GM23338 (cell line): Measurements from ENCODE around the gene IL11RA. TPM values are rescaled to one million over a fixed set of nuclear protein-coding genes. Genes with fewer than 3 reads are reported as not detected.

Experiments used
- ATAC-seq: fragments of 200-7000 bp; cut with Tn5 transposase; 3 replicates; pipeline ENCODE4 v1.9.1; 2020
- DNase-seq: peaks from one replicate; pipeline ENCODE4 v3.0.0-alpha.2; 2015; ENCODE audit warnings: low spot score
- H2AFZ ChIP-seq: fragments of 200-600 bp; sonication (generic); 2 replicates; pipeline ENCODE4 v1.8.0; 2016; ENCODE audit warnings: antibody characterized with exemption, mild to moderate bottlenecking, moderate library complexity
- H3F3A ChIP-seq: fragments of 200-600 bp; sonication (generic); replicated peaks from 2 replicates; pipeline ENCODE4 v1.8.0; 2017; ENCODE audit warnings: antibody characterized with exemption, mixed run types, low read depth
- H3K27ac ChIP-seq: fragments of 200-600 bp; sonication (generic); 2 replicates; pipeline ENCODE4 v1.6.1; 2016; ENCODE audit warnings: low read depth
- H3K27me3 ChIP-seq: fragments of 200-600 bp; sonication (generic); 2 replicates; pipeline ENCODE4 v1.8.0; 2016; ENCODE audit warnings: mild to moderate bottlenecking, mixed run types, moderate library complexity; ENCODE audit not compliant: insufficient read depth
- H3K36me3 ChIP-seq: fragments of 200-600 bp; sonication (generic); 2 replicates; pipeline ENCODE4 v1.8.0; 2016; ENCODE audit warnings: mild to moderate bottlenecking; ENCODE audit not compliant: insufficient read depth
- H3K4me1 ChIP-seq: fragments of 200-600 bp; sonication (generic); 2 replicates; pipeline ENCODE4 v1.8.0; 2016; ENCODE audit warnings: mild to moderate bottlenecking, moderate library complexity; ENCODE audit not compliant: insufficient read depth
- H3K4me2 ChIP-seq: fragments of 200-600 bp; sonication (generic); 2 replicates; pipeline ENCODE4 v1.7.1; 2017; ENCODE audit warnings: mixed run types
- H3K4me3 ChIP-seq: fragments of 200-600 bp; sonication (generic); 2 replicates; pipeline ENCODE4 v1.6.1; 2016; ENCODE audit warnings: mixed run types
- H3K79me2 ChIP-seq: fragments of 200-600 bp; sonication (generic); replicated peaks from 2 replicates; pipeline ENCODE4 v1.8.0; 2017; ENCODE audit warnings: mild to moderate bottlenecking; ENCODE audit not compliant: insufficient read depth
- H3K9me2 ChIP-seq: fragments of 200-600 bp; sonication (generic); 2 replicates; pipeline ENCODE4 v1.8.0; 2017; ENCODE audit not compliant: insufficient read depth
- H4K20me1 ChIP-seq: fragments of 200-600 bp; sonication (generic); replicated peaks from 2 replicates; pipeline ENCODE4 v1.8.0; 2017; ENCODE audit warnings: mild to moderate bottlenecking; ENCODE audit not compliant: insufficient read depth
- H3K27ac Mint-ChIP-seq: 2 replicates; pipeline ENCODE4 v1.8.0; 2020; ENCODE audit warnings: inconsistent platforms, mild to moderate bottlenecking, moderate library complexity, mixed read lengths
- H3K27me3 Mint-ChIP-seq: 3 replicates; pipeline ENCODE4 v1.8.0; 2022; ENCODE audit warnings: low read depth, mild to moderate bottlenecking, moderate library complexity, mixed read lengths, inconsistent platforms; ENCODE audit not compliant: insufficient read depth, poor library complexity
- H3K36me3 Mint-ChIP-seq: 3 replicates; pipeline ENCODE4 v1.8.0; 2021; ENCODE audit warnings: low read depth, mild to moderate bottlenecking, inconsistent platforms, moderate library complexity, mixed read lengths
- H3K4me1 Mint-ChIP-seq: 3 replicates; pipeline ENCODE4 v1.8.0; 2020; ENCODE audit warnings: mild to moderate bottlenecking, inconsistent platforms, mixed read lengths
- H3K4me3 Mint-ChIP-seq: 3 replicates; pipeline ENCODE4 v1.8.0; 2021; ENCODE audit warnings: moderate library complexity, mild to moderate bottlenecking, inconsistent platforms, mixed read lengths
- H3K9me3 Mint-ChIP-seq: 3 replicates; pipeline ENCODE4 v1.8.0; 2020; ENCODE audit warnings: moderate library complexity, mild to moderate bottlenecking, inconsistent platforms, mixed read lengths
- CREB1 ChIP-seq: fragments of 250-450 bp; sonication (Bioruptor Pico); IDR thresholded peaks from 2 replicates; pipeline ENCODE4 v1.5.0; 2020; ENCODE audit warnings: low read depth, mild to moderate bottlenecking, moderate library complexity
- CTCF ChIP-seq, 2 experiments: fragments of 200-600 bp in 1 of 2; sonication (generic) in 1 of 2; conservative IDR thresholded peaks; 2 replicates each; pipeline versions ENCODE4 v1.5.1 to v1.6.1; 2016 to 2017; ENCODE audit warnings: antibody characterized with exemption in 2 of 2, low read depth in 2 of 2, mild to moderate bottlenecking in 2 of 2, moderate library complexity in 1 of 2
- ETS1 ChIP-seq: IDR thresholded peaks from 2 replicates; pipeline ENCODE4 v1.6.1; 2016; ENCODE audit warnings: antibody characterized with exemption
- EZH2phosphoT487 ChIP-seq: fragments of 200-600 bp; sonication (generic); IDR thresholded peaks from one replicate; pipeline ENCODE4 v1.8.1; 2018; ENCODE audit warnings: antibody characterized with exemption; ENCODE audit not compliant: unreplicated experiment
- POLR2AphosphoS5 ChIP-seq: IDR thresholded peaks from 2 replicates; pipeline ENCODE4 v1.6.1; 2016; ENCODE audit warnings: antibody characterized with exemption, low read depth
- REST ChIP-seq: IDR thresholded peaks from one replicate; pipeline ENCODE4 v1.6.1; 2018; ENCODE audit warnings: antibody characterized with exemption; ENCODE audit not compliant: unreplicated experiment
- ZNF114 ChIP-seq: fragments of 250-450 bp; sonication (Bioruptor Pico); IDR thresholded peaks from 2 replicates; pipeline ENCODE4 v1.5.0; 2020; ENCODE audit warnings: mild to moderate bottlenecking, moderate library complexity
- ZNF331 ChIP-seq: fragments of 250-450 bp; sonication (Bioruptor Pico); IDR thresholded peaks from 2 replicates; pipeline ENCODE4 v1.5.0; 2020; ENCODE audit warnings: low read depth, mild to moderate bottlenecking, moderate library complexity
- ZNF462 ChIP-seq: fragments of 250-450 bp; sonication (Bioruptor Pico); IDR thresholded peaks from 2 replicates; pipeline ENCODE4 v1.5.0; 2020; ENCODE audit warnings: mild to moderate bottlenecking, moderate library complexity
- polyA plus RNA-seq: library from polyadenylated mRNA; unstranded; fragments of >200 nt; fragmentation: Nextera tagmentation; extraction: Ambion mirVana; gene quantifications from 2 replicates; pipeline ENCODE4 v1.2.1, GENCODE V29; 2016
- total RNA-seq: library from RNA; depleted of rRNA; stranded (reverse); fragments of >200 nt; shearing (Covaris generic); gene quantifications from 2 replicates; pipeline ENCODE4 v1.2.3, GENCODE V29; 2014

Gene IL11RA
- total and polyA plus RNA-seq, 2 experiments from 2014 or later = 3.1 to 5.8 TPM

GRCh38 chr9:34674440-34674839, 22.5 kb downstream of the IL11RA start (continued):
- TF ChIP-seq ZNF462 (CRISPR knock-in tag) = no peak

GRCh38 chr9:34675048-34675714, 23.2 kb downstream of the IL11RA start:
- no peaks in the 10 kb centered on the region for H3K79me2 ChIP-seq
- peaks cover 15% of the 10 kb centered on the region for H3K27me3 Mint-ChIP-seq
- peaks cover 4% of the 10 kb centered on the region for H3K36me3 Mint-ChIP-seq
- no peaks in the 10 kb centered on the region for H3F3A ChIP-seq
- TF ChIP-seq CREB1 (CRISPR knock-in tag) (0 out of 2 replicates have a peak, but pooled peaks have one; percentile 16), CTCF (conservative IDR thresholded peaks at IDR 0.05; ENCODE audit: low read depth in 2 of 2) (peak; percentile 95 to 96), POLR2AphosphoS5 (no peak), REST (no peak), ETS1 (no peak), ZNF114 (no peak), ZNF331 (CRISPR knock-in tag) (no peak), EZH2phosphoT487 (no peak)
- H3K36me3 ChIP-seq = no peaks in the 10 kb centered on the region
- H3K4me3 ChIP-seq = no peak overlapping the region
- H2AFZ ChIP-seq = no peak overlapping the region
- no peak overlapping the region for H3K4me2 ChIP-seq
- no peak overlapping the region for H3K4me3 Mint-ChIP-seq
- peaks cover 4% of the 10 kb centered on the region; the same call in 1 of the 3 replicates for H3K9me3 Mint-ChIP-seq
- H3K27me3 ChIP-seq = no peaks in the 10 kb centered on the region
- peaks cover 3% of the 10 kb centered on the region; the same call in 2 of the 3 replicates for H3K4me1 Mint-ChIP-seq
- DNase-seq = peak; percentile 97
- no peaks in the 10 kb centered on the region; the same call in 1 of the 2 replicates for H4K20me1 ChIP-seq
- no peaks in the 10 kb centered on the region for H3K9me2 ChIP-seq
- H3K4me1 ChIP-seq = no peaks in the 10 kb centered on the region
- peak; percentile 98 for ATAC-seq
- no peak overlapping the region for H3K27ac ChIP-seq
- H3K27ac Mint-ChIP-seq = no peak overlapping the region
